Stimulated activated CD4-positive, alpha-beta T cell treated with anti-CD3 and anti-CD28 coated beads, Interleukin-2, amount 100 ng/mL, for 24 hours (primary cell): ENCODE data around the gene SPRY1.
A peak's percentile ranks its signal among the peaks of the same experiment; 100 is the strongest.

Experiments
- DNase-seq, 2 donors: peaks; one replicate each; pipeline ENCODE4 v3.0.0-alpha.2; 2020

The SPRY1 gene

DNA sequence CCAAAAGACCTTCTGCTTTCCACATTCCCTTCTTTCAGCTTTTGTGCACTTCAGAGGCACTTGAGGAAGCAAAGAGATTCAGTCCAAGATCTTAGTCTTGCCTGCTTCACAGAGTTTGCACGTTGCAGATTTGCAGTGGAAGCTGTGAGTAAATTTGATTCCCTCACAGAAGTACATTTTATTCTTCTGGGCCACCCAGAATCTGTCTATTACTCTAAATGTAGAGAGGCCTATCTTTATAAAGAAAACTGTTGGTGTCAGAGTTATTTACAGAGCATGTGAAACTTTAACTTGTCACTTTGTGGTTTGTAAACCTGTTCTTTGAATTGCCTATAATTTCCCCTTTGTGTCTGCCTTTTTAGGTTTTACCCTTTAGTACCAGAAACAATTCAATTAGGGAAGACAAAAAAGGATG lies 15.5 kb downstream of the SPRY1 start:
- DNase-seq, result no peak

DNA sequence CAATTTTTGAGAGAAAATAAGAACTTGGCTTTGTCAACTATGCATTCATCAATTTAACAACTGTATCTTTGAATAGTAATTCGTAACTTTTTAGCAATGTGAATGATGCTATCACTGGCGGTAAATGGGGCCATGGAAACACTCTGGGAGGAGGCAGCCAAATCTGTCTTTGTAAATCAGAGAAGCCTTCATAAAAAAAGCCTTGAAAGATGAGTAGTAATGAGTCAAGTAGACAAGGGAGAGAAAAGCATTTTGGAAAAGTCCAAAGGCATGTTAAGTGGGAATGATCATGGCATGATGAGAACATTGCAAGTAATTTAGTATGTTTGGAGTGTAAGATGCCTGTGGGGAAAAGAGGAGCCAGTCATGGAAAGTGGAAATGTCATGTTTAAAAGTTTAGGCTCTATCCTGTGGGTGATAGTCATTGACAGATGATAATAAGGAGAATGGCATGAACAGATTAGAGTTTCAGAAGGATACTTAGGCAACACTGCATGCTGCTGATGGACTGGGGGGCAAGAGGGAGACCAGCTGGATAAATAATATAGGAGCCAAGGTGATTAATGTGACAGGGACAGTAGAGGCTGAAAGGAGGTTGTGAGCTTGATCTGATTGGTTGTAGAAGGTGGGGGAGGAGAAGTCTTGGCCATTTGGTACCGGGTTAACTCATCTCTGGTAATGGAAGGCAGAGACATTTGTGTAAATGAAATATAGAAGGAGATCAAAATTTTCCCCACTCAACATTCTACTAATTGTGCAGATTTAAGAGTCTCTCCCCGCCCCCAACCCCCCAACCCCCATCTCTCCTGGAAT lies 16.3 kb downstream of the SPRY1 start:
- no peak for DNase-seq

- no peak for DNase-seq
Observed at GRCh38 chr4:123415576-123415975, 19.0 kb downstream of the SPRY1 start.

GRCh38 chr4:123415977-123416376 lies 19.4 kb downstream of the SPRY1 start:
- peak in 1 of 2 donors; percentile 51 for DNase-seq

- DNase-seq, result no peak
Observed at GRCh38 chr4:123417813-123418212, 21.2 kb downstream of the SPRY1 start.

GRCh38 chr4:123418351-123418931 lies 21.8 kb downstream of the SPRY1 start:
- no peak for DNase-seq

GRCh38 chr4:123419885-123420755 lies 23.5 kb downstream of the SPRY1 start:
- DNase-seq, result no peak

- DNase-seq, result no peak
Observed at GRCh38 chr4:123421227-123421936, 24.8 kb downstream of the SPRY1 start.

GRCh38 chr4:123421937-123422781 lies 25.6 kb downstream of the SPRY1 start:
- no peak for DNase-seq

DNA sequence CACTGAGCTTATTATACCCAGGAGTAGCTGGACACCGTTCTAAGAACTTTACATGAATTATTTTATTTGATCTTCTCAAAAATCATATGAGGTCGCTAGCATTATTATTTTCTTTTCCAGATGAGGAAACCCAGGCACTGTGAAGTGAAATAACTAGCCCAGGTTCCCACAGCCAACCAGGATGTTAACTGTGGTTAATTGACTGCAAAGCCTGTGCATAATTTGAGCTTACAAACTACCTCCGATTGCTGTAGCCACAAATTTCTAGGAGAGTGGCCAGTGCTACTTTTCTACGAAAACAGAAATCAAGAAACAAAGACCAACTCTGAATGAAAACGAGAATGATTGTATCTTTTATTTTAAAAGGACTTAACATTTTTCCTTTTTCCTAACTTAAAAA lies 27.2 kb downstream of the SPRY1 start:
- DNase-seq, result no peak

GRCh38 chr4:123427951-123428350 lies 31.4 kb downstream of the SPRY1 start:
- DNase-seq, result no peak

- peak in 1 of 2 donors; percentile 7 for DNase-seq
Observed at GRCh38 chr4:123430031-123430430, 33.4 kb downstream of the SPRY1 start.

DNA sequence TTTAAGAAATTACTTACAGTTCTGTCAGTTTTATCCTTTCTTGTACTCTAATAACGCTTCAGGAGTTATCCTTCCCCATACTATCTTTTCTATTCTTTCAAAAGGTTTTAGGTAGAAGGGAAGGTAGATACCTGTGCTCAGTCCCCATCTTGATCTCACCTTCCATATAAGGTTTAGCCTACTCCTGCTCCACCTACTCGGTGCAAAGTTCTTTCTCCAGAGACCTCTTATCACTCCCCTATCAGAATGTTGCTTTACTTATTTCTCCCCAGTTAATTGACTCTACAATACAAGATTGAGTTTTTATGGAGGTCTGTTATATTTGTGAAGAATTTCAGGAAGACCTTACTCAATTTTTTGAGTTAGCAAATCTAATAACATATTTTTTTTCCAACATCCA lies 33.9 kb downstream of the SPRY1 start:
- DNase-seq, result no peak

GRCh38 chr4:123433573-123433972 lies 37.0 kb downstream of the SPRY1 start:
- no peak for DNase-seq

DNA sequence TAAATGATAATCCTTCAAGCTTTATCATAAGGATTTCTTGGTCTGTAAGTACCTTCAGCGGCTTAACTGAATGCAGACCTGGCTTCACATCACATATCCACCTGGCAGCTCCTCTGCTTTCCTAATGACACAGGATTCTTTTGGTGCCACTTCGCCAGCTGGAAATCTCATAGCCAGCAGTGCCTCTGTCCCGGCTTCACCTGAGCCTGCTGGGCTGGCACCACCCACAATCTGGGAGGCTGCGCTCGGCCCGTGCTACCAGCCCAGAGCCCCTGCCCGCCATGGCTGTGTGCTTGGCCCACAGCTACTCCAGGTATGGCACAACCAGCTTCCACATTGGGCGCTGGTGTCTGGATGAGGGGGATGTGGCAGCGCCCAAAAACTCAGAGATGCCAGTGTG lies 37.4 kb downstream of the SPRY1 start:
- DNase-seq, result no peak

DNA sequence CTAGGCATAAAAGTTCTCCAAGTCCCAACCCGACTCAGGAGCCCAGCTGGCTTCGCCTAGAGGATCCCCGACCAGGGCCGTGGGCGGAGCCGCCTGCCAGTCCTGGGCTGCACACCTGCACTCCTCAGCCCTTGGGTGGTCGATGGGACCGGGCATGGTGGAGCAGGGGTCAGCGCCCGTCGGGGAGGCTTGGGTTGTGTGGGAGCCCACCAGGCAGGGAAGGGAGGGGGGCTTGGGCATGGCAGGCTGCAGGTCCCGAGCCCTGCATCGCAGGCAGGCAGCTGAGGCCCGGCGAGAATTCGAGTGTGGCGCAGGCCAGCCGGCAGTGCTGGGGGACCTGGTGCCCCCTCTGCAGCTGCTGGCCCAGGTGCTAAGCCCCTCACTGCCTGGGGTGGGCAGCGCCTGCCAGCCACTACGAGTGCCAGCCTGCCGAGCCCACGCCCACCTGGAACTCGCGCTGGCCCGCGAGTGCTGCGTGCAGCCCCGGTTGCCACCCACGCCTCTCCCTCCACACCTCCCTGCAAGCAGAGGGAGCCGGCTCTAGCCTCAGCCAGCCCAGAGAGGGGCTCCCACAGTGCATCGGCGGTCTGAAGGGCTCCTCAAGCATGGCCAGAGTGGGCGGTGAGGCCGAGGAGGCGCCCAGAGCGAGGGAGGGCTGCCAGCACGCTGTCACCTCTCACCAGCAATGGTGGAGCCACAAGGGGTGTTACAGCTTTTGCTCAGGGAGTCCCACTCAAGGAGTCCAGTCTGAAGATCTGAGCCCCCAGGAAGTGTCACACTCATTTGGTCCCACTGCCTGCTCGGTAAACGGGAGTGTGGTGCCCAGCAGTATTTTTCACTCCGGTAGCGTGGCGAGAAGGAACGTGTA lies 38.9 kb downstream of the SPRY1 start:
- no peak for DNase-seq

DNA sequence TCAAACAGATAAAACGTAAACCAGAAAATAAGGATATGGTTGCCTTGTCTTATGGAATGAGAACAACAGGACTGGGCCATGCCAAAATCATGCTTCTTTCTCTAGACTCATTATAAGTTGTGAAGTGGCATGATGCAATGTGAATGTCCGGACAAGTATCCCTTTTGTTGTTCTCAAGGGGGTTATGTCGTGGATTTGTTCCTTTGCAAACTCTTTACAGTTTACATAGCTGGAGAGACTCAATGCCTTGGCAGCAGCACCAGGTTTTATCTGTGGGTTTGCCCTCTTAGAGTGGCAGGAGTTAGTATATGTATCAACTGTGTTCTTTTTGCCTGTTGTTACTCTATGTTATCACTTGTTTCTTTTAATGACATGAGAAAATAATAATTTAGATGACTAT lies 41.4 kb downstream of the SPRY1 start:
- DNase-seq, result no peak

DNA sequence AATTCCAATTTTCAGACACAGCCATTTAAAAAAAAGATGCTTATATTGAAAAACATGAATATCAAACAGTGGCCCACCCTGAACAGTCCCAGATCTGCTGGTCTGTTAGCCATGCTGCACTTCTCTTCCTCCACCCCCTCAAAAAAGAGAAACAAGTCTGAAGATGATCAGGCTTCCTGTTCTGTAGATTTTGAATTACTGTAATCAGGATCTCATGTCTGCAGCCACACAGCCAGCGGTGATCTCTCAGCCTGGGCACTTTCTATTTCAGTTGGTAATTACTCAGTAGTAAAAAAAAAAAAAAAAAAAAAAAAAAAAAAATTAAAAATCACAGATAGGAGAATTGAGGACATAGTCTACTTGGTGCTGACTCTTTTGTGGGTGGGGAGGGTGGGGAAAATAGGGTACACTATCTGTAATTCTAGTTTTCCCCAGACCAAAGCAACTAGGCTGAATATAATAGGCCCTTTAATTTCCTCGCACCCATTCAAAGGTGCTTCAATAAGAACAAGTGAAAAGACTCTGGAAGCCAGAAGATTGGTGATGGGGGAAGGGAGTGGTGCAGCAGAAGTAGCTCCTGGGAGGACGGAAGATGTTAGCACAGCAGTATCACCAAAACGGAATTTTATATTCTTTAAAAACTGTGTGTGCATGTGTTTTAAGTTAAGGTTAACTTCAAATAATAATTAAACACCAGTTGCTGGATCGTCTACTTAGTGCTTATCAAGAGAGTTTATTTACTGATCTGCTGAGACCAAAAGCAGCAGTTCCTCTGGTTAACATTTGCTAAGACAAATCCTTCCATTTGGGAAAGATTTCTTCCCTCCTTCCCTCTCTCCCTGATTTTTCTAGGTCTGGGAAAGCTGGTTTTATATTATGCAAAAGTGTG lies 47.0 kb downstream of the SPRY1 start:
- peak in 1 of 2 donors; percentile 38 for DNase-seq

GRCh38 chr4:123444290-123444731 lies 47.7 kb downstream of the SPRY1 start:
- peak in 1 of 2 donors; percentile 28 for DNase-seq
